Posterior cingulate gyrus (tissue), 11 donors: ENCODE measurements around the gene MTA2.

Source experiments
- DNase-seq, 10 donors: peaks; one replicate each; pipeline versions ENCODE4 v3.0.0 to v3.0.0-alpha.2; 2020 to 2021; ENCODE audit warnings: mixed read lengths in 3 of 10
- intact Hi-C: fragments of 100-400 bp; cut with DNase I; formaldehyde crosslinking; loops from one replicate; pipeline ENCODE4 v1.15.1; 2023

MTA2 gene

GRCh38 chr11:62614275-62614674 is 12.6 kb upstream of the MTA2 start:
- DNase-seq, result peak in 5 of 10 donors; percentile 28 to 87 (median 81)
- intact Hi-C loops, result no loop called here

DNA sequence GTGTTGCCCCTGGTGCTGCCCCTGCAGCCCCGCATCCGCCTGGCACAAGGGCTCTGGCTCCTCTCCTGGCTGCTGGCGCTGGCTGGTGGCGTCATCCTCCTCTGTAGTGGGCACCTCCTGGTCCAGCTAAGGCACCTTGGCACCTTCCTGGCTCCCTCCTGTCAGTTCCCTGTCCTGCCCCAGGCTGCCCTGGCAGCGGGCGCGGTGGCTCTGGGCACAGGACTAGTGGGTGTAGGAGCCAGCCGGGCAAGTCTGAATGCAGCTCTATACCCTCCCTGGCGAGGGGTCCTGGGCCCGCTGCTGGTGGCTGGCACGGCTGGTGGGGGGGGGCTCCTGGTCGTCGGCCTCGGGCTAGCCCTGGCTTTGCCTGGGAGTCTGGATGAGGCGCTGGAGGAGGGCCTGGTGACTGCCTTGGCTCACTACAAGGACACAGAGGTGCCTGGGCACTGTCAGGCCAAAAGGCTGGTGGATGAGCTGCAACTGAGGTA is 11.7 kb upstream of the MTA2 start:
- intact Hi-C loops, result loop anchor here (1.0 kb wide), 1 partner anchor 8 kb away; the partner anchor contains the start of gene B3GAT3
- DNase-seq, result peak in 2 of 10 donors; percentile 13 to 87

GRCh38 chr11:62612366-62613290 is 11.0 kb upstream of the MTA2 start, which contains the start of the genes EML3 and ROM1:
Gene EML3 (minus strand): TSS chr11:62612775. CDS start chr11:62612457, 318 bp downstream.
Gene ROM1 (plus strand): TSS chr11:62613257. CDS start chr11:62613282, 25 bp downstream.
- peak; percentile 69 to 97 (median 81) for DNase-seq
- intact Hi-C loops, result loop anchor here (1.0 kb wide), 1 partner anchor 9 kb away; the partner anchor contains the start of gene B3GAT3

GRCh38 chr11:62611705-62612365 is 10.2 kb upstream of the MTA2 start:
- peak in 5 of 10 donors; percentile 11 to 91 (median 47) for DNase-seq
- intact Hi-C loops, result no loop called here

GRCh38 chr11:62610814-62611704 is 9.4 kb upstream of the MTA2 start:
- intact Hi-C loops, result no loop called here
- DNase-seq, result peak in 1 of 10 donors; percentile 43

- intact Hi-C loops, result no loop called here
- DNase-seq, result no peak
Observed at GRCh38 chr11:62610403-62610802, 8.7 kb upstream of the MTA2 start.

DNA sequence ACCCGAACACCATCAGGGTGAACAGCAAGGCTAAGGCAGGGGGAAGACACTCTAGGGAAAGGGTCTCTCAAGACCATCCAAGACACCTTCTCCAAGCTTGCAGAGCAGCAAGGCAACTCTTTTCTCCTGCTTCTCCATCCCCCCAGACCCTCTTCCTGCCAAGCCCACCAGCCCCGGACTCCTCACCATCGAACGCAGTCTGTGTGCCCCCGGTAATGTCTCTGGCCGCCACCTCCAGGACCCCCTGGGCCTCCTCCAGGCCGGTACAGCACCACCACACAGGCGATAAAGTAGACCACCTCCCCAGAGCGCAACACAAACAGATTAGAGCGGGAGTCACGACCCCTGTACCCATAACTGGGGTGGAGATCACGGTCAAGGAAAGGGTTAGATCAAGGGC is 7.1 kb upstream of the MTA2 start:
- peak in 1 of 10 donors; percentile 51 for DNase-seq
- intact Hi-C loops, result no loop called here

- intact Hi-C loops, result no loop called here
- peak in 1 of 10 donors; percentile 48 for DNase-seq
Observed at GRCh38 chr11:62607714-62608113, 6.0 kb upstream of the MTA2 start.

- intact Hi-C loops, result no loop called here
- DNase-seq, result peak in 1 of 10 donors; percentile 34
Observed at GRCh38 chr11:62605902-62606301, 4.2 kb upstream of the MTA2 start.

- intact Hi-C loops, result no loop called here
- peak in 1 of 10 donors; percentile 33 for DNase-seq
Observed at GRCh38 chr11:62605467-62605866, 3.8 kb upstream of the MTA2 start.

DNA sequence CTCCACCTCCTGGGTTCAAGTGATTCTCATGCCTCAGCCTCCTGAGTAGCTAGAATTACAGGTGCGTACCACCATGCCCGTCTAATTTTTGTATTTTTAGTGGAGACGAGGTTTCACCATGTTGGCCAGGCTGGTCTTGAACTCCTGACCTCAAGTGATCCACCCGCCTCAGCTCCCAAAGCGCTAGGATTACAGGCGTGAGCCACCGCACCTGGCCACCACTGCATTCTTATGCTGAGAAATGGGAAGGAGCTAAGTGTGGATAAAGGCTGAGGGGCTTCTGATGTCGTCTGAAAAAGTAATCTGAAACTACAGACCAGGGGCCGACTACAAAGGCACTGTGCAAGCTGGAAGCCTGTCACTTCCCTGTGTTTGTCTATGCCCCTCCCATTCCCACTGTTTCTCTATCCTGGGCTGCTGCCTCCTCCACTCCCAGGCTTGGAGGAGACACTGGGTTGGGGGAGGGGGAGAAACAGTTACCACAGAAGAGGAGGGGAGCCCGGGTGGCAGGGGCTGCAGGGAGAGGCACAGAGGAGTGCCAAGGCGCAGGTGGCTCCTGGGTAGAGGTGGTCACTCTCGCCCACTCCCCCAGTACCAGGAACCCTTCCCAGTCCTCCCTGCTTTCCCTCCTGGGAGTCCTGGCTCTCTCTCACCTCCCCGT is 2.9 kb upstream of the MTA2 start:
- intact Hi-C loops, result no loop called here
- peak in 1 of 10 donors; percentile 40 for DNase-seq

- intact Hi-C loops, result no loop called here
- peak in 1 of 10 donors; percentile 38 for DNase-seq
Observed at GRCh38 chr11:62603776-62604299, 2.2 kb upstream of the MTA2 start.

DNA sequence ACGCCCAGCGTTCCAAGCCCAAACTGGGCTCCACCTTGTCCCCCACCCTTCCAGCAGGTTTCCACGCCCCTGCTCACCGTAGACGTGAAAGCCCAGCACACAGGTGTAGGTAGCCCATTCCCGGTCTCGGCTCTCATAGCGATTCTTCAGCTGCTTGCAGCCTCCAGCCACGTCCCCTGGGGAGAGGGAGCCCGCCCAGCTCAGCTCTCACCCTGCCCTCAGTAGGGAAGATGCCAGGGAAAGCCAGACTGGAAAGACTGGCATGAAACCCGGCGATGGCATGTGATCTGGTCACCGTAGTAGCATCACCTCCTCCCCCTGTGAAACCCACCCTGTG is 1.4 kb upstream of the MTA2 start:
- intact Hi-C loops, result no loop called here
- no peak for DNase-seq

GRCh38 chr11:62602141-62603071 is 741 bp upstream of the MTA2 start:
- peak in 9 of 10 donors; percentile 51 to 95 (median 64) for DNase-seq
- intact Hi-C loops, result no loop called here

GRCh38 chr11:62601122-62601371 is 618 bp downstream of the MTA2 start:
- intact Hi-C loops, result loop anchor here (1.0 to 2.0 kb wide), 2 partner anchors 8 to 20 kb away; partner anchors contain the start of gene B3GAT3
- DNase-seq, result peak in 7 of 10 donors; percentile 37 to 91 (median 46)

GRCh38 chr11:62600367-62601121 is 1.1 kb downstream of the MTA2 start:
- intact Hi-C loops, result loop anchor here (1.0 to 2.0 kb wide), 2 partner anchors 7 to 20 kb away; partner anchors contain the start of gene B3GAT3
- DNase-seq, result no peak

DNA sequence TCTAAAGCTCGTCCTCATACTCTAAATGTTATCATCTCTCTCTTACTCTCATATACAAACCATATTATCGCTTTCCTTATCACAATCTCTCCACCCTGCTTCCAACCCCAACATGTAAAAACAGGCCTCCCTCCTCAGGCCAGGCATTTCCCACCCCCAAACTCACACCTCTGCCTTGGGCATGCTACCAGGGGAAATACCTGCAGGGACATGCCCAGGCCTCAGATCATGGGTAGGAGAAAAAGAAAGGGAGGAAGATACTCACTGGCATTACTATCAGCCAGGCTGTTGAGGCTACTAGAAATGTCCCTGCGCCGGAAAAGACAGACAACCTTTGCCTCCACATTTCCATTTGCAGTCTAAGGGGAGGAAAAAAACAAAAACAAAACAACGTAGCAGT is 1.8 kb downstream of the MTA2 start:
- intact Hi-C loops, result loop anchor here (2.0 to 10.0 kb wide), 2 partner anchors 21 to 105 kb away; partner anchors contain the start of genes B3GAT3, BSCL2 and GNG3
- no peak for DNase-seq
